Smooth muscle cell (in vitro differentiated cells): ENCODE results near the gene WNT3. TPM values are rescaled to one million over a fixed set of nuclear protein-coding genes. Genes with fewer than 3 reads are reported as not detected.

ENCODE experiments used
- DNase-seq: peaks from one replicate; lab custom pipeline; 2025; ENCODE audit not compliant: unreplicated experiment; lab: John Stamatoyannopoulos, UW
- H2AFZ ChIP-seq: fragments of 200-600 bp; sonication (generic); 2 replicates; pipeline ENCODE4 v1.6.0; 2016; ENCODE audit warnings: antibody characterized with exemption, low read depth, mild to moderate bottlenecking
- H3F3A ChIP-seq: fragments of 200-600 bp; sonication (generic); 2 replicates; pipeline ENCODE4 v1.6.0; 2017; ENCODE audit warnings: antibody characterized with exemption, low read depth
- H3K27ac ChIP-seq: fragments of 200-600 bp; sonication (generic); 2 replicates; pipeline ENCODE4 v1.5.1; 2016; ENCODE audit warnings: low read depth, mild to moderate bottlenecking
- H3K27me3 ChIP-seq: fragments of 200-600 bp; sonication (generic); 2 replicates; pipeline ENCODE4 v1.6.1; 2016; ENCODE audit warnings: low read depth, mild to moderate bottlenecking
- H3K36me3 ChIP-seq: fragments of 200-600 bp; sonication (generic); 2 replicates; pipeline ENCODE4 v1.5.1; 2016; ENCODE audit warnings: low read depth
- H3K4me1 ChIP-seq: fragments of 200-600 bp; sonication (generic); 2 replicates; pipeline ENCODE4 v1.5.1; 2016; ENCODE audit warnings: low read depth
- H3K4me2 ChIP-seq: fragments of 200-600 bp; sonication (generic); 2 replicates; pipeline ENCODE4 v1.6.0; 2016; ENCODE audit warnings: mild to moderate bottlenecking
- H3K4me3 ChIP-seq: fragments of 200-600 bp; sonication (generic); 2 replicates; pipeline ENCODE4 v1.5.1; 2016; ENCODE audit warnings: mild to moderate bottlenecking
- H3K79me2 ChIP-seq: fragments of 200-600 bp; sonication (generic); 2 replicates; pipeline ENCODE4 v1.6.0; 2016; ENCODE audit warnings: low read depth, mild to moderate bottlenecking
- H3K9ac ChIP-seq: fragments of 200-600 bp; sonication (generic); 2 replicates; pipeline ENCODE4 v1.6.0; 2016; ENCODE audit warnings: low read depth
- H3K9me3 ChIP-seq: fragments of 200-600 bp; sonication (generic); replicated peaks from 2 replicates; pipeline ENCODE4 v1.5.1; 2016; ENCODE audit warnings: low read depth
- H4K20me1 ChIP-seq: fragments of 200-600 bp; sonication (generic); 2 replicates; pipeline ENCODE4 v1.6.0; 2016; ENCODE audit warnings: low read depth
- WGBS: methylation state at CpG from one replicate; pipeline ENCODE4 v1.1.7; 2016; ENCODE audit warnings: low lambda C conversion rate; 5-methylcytosine and 5-hydroxymethylcytosine counted together
- polyA plus RNA-seq: library from polyadenylated mRNA; unstranded; fragments of >200 nt; fragmentation: Nextera tagmentation; extraction: Ambion mirVana; gene quantifications from 2 replicates; pipeline ENCODE4 v1.2.1, GENCODE V29; 2016
- total RNA-seq: library from RNA; depleted of rRNA; stranded (reverse); fragments of >200 nt; gene quantifications from 2 replicates; pipeline ENCODE4 v1.2.3, GENCODE V29; 2014
- TF ChIP-seq, protein P1 (sequence below): fragments of 200-600 bp; sonication (generic); IDR thresholded peaks from 2 replicates; pipeline ENCODE4 v1.5.1; 2017; ENCODE audit warnings: borderline replicate concordance, mild to moderate bottlenecking, antibody characterized with exemption; ENCODE audit not compliant: insufficient read depth, poor library complexity, severe bottlenecking

WNT3 gene
- total and polyA plus RNA-seq, 2 experiments from 2014 or later = 2.9 to 6.2 TPM

DNA sequence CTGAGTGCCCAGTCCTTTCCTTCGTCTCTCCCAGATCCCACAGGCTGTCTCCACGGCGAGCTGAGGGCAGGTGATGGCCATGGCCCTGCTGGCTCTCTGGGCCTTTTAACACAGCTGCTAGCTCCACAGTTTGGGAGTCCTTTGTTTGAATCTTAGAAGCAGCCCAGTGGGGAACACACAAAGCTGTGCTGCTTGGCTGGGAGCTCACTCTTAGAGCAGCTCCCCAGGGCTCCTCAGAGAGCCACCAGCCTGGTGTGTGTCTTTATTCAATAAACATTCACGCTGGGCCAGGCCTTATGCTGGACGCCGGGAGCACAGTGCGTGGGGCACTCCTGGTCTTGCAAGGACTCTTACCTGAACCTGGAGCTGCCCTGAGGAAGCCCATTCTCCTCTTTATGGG, 29.7 kb downstream of the WNT3 start:
- DNase-seq = no peak
- TF ChIP-seq, protein P1, sequence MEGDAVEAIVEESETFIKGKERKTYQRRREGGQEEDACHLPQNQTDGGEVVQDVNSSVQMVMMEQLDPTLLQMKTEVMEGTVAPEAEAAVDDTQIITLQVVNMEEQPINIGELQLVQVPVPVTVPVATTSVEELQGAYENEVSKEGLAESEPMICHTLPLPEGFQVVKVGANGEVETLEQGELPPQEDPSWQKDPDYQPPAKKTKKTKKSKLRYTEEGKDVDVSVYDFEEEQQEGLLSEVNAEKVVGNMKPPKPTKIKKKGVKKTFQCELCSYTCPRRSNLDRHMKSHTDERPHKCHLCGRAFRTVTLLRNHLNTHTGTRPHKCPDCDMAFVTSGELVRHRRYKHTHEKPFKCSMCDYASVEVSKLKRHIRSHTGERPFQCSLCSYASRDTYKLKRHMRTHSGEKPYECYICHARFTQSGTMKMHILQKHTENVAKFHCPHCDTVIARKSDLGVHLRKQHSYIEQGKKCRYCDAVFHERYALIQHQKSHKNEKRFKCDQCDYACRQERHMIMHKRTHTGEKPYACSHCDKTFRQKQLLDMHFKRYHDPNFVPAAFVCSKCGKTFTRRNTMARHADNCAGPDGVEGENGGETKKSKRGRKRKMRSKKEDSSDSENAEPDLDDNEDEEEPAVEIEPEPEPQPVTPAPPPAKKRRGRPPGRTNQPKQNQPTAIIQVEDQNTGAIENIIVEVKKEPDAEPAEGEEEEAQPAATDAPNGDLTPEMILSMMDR = no peak
- WGBS = 97% methylated on average over 7 of the region's 7 CpGs

DNA sequence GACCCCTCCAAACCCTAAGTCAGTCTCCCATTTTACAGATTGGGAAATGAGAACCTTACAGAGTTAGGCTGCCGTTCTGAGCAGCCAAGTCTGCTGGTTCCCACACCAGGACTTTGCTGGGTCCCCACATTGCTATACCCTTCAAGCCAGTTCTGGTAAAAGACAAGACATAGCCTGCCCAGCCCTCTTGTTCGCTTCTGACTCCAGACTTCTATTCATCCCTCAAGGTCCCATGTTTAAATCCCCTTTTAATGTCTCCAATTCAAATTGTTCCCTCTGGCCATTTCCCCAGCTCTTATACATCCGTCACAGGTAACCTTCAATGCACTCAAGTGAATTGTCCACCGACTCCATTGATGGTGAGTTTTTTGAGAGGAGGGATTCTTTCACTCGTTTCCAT, 30.2 kb downstream of the WNT3 start:
- Histone ChIP-seq H3K4me3 (no peak overlapping the region), H3K4me2 (no peak overlapping the region), H3K9me3 (no peaks in the 10 kb centered on the region), H3K27ac (no peak overlapping the region), H3K36me3 (no peaks in the 10 kb centered on the region), H3K4me1 (peaks cover 4% of the 10 kb centered on the region), H4K20me1 (no peaks in the 10 kb centered on the region), H3K9ac (no peak overlapping the region), H3K79me2 (no peaks in the 10 kb centered on the region), H2AFZ (no peak overlapping the region), H3F3A (no peaks in the 10 kb centered on the region), H3K27me3 (no peaks in the 10 kb centered on the region)
- DNase-seq = no peak
- WGBS = 89% methylated on average over 5 of the region's 5 CpGs
- TF ChIP-seq, protein P1 = no peak

More for the DNA sequence above, 29.7 kb downstream of the WNT3 start:
- Histone ChIP-seq H3F3A (no peaks in the 10 kb centered on the region), H3K27ac (no peak overlapping the region), H3K9me3 (no peaks in the 10 kb centered on the region), H3K4me1 (peaks cover 4% of the 10 kb centered on the region), H3K36me3 (no peaks in the 10 kb centered on the region), H2AFZ (no peak overlapping the region), H3K79me2 (no peaks in the 10 kb centered on the region), H3K4me3 (no peak overlapping the region), H3K27me3 (no peaks in the 10 kb centered on the region), H3K4me2 (no peak overlapping the region), H4K20me1 (no peaks in the 10 kb centered on the region), H3K9ac (no peak overlapping the region)

DNA sequence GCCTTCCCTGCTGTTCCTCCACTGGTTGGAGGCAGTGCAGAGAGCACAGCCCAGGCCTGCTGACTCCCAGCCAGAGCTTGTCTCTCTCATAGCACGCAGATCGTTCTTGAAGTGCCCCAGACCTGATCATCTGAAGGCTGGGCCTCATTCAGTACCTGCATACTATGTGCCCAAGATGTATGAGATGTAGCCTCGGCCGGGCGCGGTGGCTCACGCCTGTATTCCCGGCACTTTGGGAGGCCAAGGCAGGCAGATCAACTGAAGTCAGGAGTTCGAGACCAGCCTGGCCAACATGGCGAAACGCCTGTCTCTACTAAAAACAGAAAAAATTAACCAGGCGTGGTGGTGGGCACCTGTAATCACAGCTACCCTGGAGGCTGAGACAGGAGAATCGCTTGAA, 31.0 kb downstream of the WNT3 start:
- no peak for DNase-seq
- no peaks in the 10 kb centered on the region for H3K27me3 ChIP-seq
- no peak overlapping the region for H3K4me3 ChIP-seq
- H3K4me1 ChIP-seq = peaks cover 4% of the 10 kb centered on the region
- no peak overlapping the region for H3K4me2 ChIP-seq
- H3K36me3 ChIP-seq = no peaks in the 10 kb centered on the region
- no peak overlapping the region for H3K27ac ChIP-seq
- TF ChIP-seq, protein P1 = no peak
- no peak overlapping the region for H2AFZ ChIP-seq
- H3F3A ChIP-seq = no peaks in the 10 kb centered on the region
- H3K79me2 ChIP-seq = no peaks in the 10 kb centered on the region
- H3K9me3 ChIP-seq = no peaks in the 10 kb centered on the region
- H3K9ac ChIP-seq = no peak overlapping the region
- H4K20me1 ChIP-seq = no peaks in the 10 kb centered on the region
- WGBS = 95% methylated on average over 13 of the region's 13 CpGs

DNA sequence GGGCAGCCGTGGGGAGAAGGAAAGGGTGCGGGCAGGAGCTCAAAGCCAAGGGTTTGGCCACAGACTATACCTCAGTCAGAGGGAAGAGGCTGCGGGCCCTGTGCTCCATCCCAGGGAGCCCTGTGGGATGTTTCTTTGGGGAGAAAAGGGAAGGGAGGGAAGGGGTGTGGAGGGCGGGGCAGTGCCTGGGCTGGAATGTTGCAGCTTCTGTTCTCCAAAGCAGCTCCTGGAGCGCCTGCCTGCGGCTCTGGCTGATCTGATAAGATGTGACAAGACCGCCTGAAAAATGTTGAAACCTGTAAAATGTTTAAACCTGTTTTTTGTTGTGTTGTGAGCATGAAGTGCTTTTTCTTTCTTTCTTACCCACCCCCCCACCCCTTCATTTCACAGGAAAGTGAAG, 32.8 kb downstream of the WNT3 start:
- no peak for DNase-seq
- no peaks in the 10 kb centered on the region for H3F3A ChIP-seq
- H4K20me1 ChIP-seq = no peaks in the 10 kb centered on the region
- TF ChIP-seq, protein P1 = no peak
- no peak overlapping the region for H2AFZ ChIP-seq
- H3K9me3 ChIP-seq = no peaks in the 10 kb centered on the region
- H3K79me2 ChIP-seq = no peaks in the 10 kb centered on the region
- WGBS = 37% methylated on average over 7 of the region's 7 CpGs
- H3K4me3 ChIP-seq = no peak overlapping the region
- H3K4me1 ChIP-seq = peaks cover 4% of the 10 kb centered on the region
- no peak overlapping the region for H3K4me2 ChIP-seq
- no peaks in the 10 kb centered on the region for H3K27me3 ChIP-seq
- H3K9ac ChIP-seq = no peak overlapping the region
- H3K36me3 ChIP-seq = no peaks in the 10 kb centered on the region
- no peak overlapping the region for H3K27ac ChIP-seq
